ENCODE measurements around the gene NF1.

NF1 gene

DNA sequence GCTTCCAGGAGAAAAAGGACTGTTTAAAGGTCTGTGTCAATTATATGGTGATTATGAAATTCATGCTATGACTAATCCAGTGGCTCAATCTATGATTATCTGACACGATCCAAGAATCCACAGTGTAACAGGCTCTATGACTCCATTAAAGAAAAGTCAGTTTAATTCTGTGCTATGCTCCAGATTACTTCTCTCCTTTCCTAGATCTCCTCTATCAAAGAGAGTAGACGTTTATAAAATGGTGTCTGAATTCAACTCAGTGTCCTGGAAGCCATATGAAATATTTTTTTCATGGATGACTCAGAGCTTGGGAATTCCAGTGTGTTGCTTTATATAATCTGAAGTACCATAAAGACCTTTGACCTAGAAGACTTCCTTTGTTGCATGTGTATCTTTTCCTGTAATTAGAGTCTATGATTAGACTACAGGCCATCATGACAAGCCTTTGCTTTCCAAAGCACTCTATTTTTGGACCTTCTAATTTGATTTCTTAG lies 27.0 kb upstream of the NF1 start:
- peak; percentile 86 for DNase-seq (ENCODE audit: low read depth)
- no peak overlapping the region for H3K4me3 ChIP-seq (ENCODE audit: low read length)
- TF ChIP-seq, protein P1, sequence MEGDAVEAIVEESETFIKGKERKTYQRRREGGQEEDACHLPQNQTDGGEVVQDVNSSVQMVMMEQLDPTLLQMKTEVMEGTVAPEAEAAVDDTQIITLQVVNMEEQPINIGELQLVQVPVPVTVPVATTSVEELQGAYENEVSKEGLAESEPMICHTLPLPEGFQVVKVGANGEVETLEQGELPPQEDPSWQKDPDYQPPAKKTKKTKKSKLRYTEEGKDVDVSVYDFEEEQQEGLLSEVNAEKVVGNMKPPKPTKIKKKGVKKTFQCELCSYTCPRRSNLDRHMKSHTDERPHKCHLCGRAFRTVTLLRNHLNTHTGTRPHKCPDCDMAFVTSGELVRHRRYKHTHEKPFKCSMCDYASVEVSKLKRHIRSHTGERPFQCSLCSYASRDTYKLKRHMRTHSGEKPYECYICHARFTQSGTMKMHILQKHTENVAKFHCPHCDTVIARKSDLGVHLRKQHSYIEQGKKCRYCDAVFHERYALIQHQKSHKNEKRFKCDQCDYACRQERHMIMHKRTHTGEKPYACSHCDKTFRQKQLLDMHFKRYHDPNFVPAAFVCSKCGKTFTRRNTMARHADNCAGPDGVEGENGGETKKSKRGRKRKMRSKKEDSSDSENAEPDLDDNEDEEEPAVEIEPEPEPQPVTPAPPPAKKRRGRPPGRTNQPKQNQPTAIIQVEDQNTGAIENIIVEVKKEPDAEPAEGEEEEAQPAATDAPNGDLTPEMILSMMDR (IDR thresholded peaks at IDR 0.05; ENCODE audit: insufficient read depth, low read depth, low read length, missing control alignments): no peak

- DNase-seq (ENCODE audit: low read depth): peak; percentile 59
- TF ChIP-seq, protein P1 (IDR thresholded peaks at IDR 0.05; ENCODE audit: insufficient read depth, low read depth, low read length, missing control alignments): peak; percentile 41
Observed at GRCh38 chr17:31068291-31068690, 26.5 kb upstream of the NF1 start.

DNA sequence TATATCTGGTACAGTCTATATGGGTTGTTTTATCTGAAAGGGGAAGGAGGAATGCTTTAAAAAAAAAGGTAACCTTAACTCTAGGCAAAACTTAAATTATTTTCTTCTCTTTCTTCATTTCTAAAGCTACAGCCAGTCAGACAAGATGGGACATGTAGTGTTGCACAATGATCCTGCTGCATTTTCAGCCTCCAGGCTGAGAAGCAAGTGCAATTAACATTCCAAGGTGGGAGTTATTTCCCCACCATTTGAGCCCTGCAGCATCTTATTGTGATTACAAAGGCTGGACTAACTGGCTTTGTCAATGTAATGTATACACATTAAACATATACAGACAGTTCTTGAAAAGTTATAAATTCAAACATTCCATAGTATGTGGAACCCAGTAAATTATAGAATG lies 22.6 kb upstream of the NF1 start:
- no peak overlapping the region for H3K4me3 ChIP-seq (ENCODE audit: low read length)
- DNase-seq (ENCODE audit: low read depth): peak; percentile 99
- TF ChIP-seq, protein P1 (IDR thresholded peaks at IDR 0.05; ENCODE audit: insufficient read depth, low read depth, low read length, missing control alignments): no peak

More at GRCh38 chr17:31068291-31068690, 26.5 kb upstream of the NF1 start:
- no peak overlapping the region for H3K4me3 ChIP-seq (ENCODE audit: low read length)

DNA sequence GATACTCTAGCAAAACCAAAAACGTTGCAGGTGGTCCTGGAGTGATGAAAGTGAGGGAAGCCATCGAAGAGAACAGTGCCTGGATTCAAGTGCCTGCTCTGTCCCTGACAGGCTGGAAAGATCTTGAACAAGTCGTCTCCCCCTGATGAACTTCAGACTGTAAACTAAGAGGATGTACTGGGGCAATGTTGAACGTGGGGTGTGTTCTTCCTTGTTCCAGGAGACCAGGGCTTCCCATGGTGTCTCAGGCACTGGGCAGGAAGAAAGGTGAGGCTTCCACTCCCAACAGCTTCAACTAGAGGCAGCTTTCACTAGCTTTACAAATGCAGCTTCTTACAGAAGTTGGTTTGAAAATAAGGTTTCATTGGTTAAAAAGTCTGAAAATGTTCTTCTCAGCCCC lies 21.4 kb upstream of the NF1 start:
- no peak overlapping the region for H3K4me3 ChIP-seq (ENCODE audit: low read length)
- no peak for DNase-seq (ENCODE audit: low read depth)
- TF ChIP-seq, protein P1 (IDR thresholded peaks at IDR 0.05; ENCODE audit: insufficient read depth, low read depth, low read length, missing control alignments): no peak

GRCh38 chr17:31074772-31075555 lies 19.8 kb upstream of the NF1 start:
- TF ChIP-seq, protein P1 (IDR thresholded peaks at IDR 0.05; ENCODE audit: insufficient read depth, low read depth, low read length, missing control alignments): no peak
- DNase-seq (ENCODE audit: low read depth): peak; percentile 78

GRCh38 chr17:31078290-31078689 lies 16.5 kb upstream of the NF1 start:
- TF ChIP-seq, protein P1 (IDR thresholded peaks at IDR 0.05; ENCODE audit: insufficient read depth, low read depth, low read length, missing control alignments): no peak
- no peak overlapping the region for H3K4me3 ChIP-seq (ENCODE audit: low read length)
- peak; percentile 40 for DNase-seq (ENCODE audit: low read depth)

More at GRCh38 chr17:31074772-31075555, 19.8 kb upstream of the NF1 start:
- H3K4me3 ChIP-seq (ENCODE audit: low read length): no peak overlapping the region

Data from epithelial cell of esophagus (primary cell).